Chondrocyte (in vitro differentiated cells): ENCODE measurements around the gene PLCB3. TPM values are rescaled to one million over a fixed set of nuclear protein-coding genes. Genes with fewer than 3 reads are reported as not detected.

ENCODE experiments used
- DNase-seq: peaks from one replicate; pipeline ENCODE4 v3.0.0; 2021; ENCODE audit warnings: mixed read lengths, low spot score
- H3K27ac Mint-ChIP-seq: one replicate; pipeline ENCODE4 v1.8.0; 2021; ENCODE audit warnings: mild to moderate bottlenecking, moderate library complexity, mixed read lengths; ENCODE audit not compliant: unreplicated experiment
- H3K27me3 Mint-ChIP-seq: 2 replicates; pipeline ENCODE4 v1.8.0; 2021; ENCODE audit warnings: low read depth, mixed read lengths
- H3K36me3 Mint-ChIP-seq: 2 replicates; pipeline ENCODE4 v1.8.0; 2021; ENCODE audit warnings: low read depth, mixed read lengths
- H3K4me1 Mint-ChIP-seq: 2 replicates; pipeline ENCODE4 v1.8.0; 2021; ENCODE audit warnings: low read depth, mild to moderate bottlenecking, mixed read lengths
- H3K4me3 Mint-ChIP-seq: one replicate; pipeline ENCODE4 v1.8.0; 2021; ENCODE audit warnings: mild to moderate bottlenecking, moderate library complexity, mixed read lengths; ENCODE audit not compliant: unreplicated experiment
- H3K9me3 Mint-ChIP-seq: 2 replicates; pipeline ENCODE4 v1.8.0; 2021; ENCODE audit warnings: low read depth, mixed read lengths
- total RNA-seq: library from RNA; stranded (reverse); gene quantifications from 3 replicates; pipeline ENCODE4 v1.2.1, GENCODE V29; 2021
- TF ChIP-seq, protein P1 (sequence below): fragments of 200-600 bp; sonication (generic); IDR thresholded peaks from 2 replicates; pipeline ENCODE4 v1.5.0; 2021; ENCODE audit warnings: antibody characterized with exemption, mild to moderate bottlenecking, moderate library complexity

The PLCB3 gene
- total RNA-seq, 1 donor from 2014 or later, result 47.2 TPM

DNA sequence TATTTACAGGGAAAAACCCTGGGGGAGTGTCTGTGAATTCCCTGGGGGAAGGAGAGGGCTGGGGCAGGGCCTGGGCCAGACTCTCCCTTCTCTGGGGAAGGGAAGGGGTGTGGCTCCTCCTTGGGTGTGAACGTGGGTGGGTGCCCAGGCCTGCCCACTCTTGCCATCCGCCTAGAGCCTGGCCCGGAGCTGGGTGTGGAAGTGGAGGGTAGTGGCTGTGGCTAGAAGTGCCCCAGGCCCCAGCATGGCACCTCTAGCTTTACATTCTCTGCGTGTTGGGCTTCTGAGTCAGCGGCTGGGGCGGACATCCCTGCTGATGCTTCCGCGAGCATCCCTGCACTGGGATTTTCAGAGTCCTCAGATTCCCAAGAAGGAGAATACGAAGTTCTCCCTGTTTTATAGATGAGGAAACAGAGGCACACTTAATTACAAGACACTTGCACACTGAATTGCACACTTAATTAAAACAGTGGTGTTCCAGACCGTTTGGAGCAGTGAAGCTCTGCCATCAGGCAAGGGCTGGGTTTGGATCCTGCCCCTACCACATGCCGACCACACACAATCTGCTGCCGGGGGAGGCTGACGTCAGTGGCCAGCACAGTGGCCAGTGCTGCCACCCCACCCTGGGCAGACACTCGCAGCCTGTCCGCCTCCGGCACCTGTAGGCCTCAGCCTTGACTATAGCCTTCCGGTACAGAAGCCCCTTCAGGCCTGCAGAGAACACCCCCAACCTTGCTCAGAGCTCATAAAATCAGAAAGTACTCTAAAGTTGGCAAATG is 25.5 kb downstream of the PLCB3 start:
- TF ChIP-seq, protein P1, sequence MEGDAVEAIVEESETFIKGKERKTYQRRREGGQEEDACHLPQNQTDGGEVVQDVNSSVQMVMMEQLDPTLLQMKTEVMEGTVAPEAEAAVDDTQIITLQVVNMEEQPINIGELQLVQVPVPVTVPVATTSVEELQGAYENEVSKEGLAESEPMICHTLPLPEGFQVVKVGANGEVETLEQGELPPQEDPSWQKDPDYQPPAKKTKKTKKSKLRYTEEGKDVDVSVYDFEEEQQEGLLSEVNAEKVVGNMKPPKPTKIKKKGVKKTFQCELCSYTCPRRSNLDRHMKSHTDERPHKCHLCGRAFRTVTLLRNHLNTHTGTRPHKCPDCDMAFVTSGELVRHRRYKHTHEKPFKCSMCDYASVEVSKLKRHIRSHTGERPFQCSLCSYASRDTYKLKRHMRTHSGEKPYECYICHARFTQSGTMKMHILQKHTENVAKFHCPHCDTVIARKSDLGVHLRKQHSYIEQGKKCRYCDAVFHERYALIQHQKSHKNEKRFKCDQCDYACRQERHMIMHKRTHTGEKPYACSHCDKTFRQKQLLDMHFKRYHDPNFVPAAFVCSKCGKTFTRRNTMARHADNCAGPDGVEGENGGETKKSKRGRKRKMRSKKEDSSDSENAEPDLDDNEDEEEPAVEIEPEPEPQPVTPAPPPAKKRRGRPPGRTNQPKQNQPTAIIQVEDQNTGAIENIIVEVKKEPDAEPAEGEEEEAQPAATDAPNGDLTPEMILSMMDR, result no peak
- peaks cover 11% of the 10 kb centered on the region for H3K36me3 Mint-ChIP-seq
- no peaks in the 10 kb centered on the region for H3K9me3 Mint-ChIP-seq
- peak overlapping the region; percentile 85 for H3K27ac Mint-ChIP-seq
- H3K4me1 Mint-ChIP-seq, result peaks cover 17% of the 10 kb centered on the region
- H3K4me3 Mint-ChIP-seq, result no peak overlapping the region
- peak; percentile 92 for DNase-seq
- H3K27me3 Mint-ChIP-seq, result no peaks in the 10 kb centered on the region

DNA sequence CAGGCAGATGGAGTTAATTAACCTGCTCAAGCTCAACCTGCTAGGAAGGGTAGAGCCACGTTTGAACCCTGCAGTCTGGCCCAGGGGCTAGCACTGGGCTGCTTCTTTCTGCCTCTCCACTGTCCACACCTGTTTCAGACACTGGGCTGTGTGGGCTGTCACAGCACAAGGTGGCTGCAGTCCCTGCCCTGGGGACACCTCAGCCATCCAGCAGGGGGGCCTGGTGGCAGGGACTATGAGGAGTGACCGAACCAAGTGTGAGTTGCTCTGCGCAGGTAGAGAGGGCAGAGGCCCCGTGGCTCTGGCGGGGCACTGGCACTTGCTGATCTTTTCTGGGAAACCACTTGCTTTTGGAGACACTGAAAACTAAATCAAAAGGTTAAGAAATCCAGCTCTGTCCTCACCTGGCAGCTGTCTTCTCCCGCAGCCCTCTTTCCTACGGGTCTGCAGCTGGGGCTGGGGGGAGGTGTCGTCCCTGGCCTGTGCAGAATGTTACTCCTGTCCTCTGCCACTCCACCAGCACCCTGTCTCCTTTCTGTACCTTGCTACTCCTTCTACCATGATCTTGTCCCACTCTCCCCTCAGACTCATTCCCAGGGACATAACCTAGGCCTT is 27.4 kb downstream of the PLCB3 start:
- Mint-ChIP-seq H3K27ac (no peak overlapping the region), H3K9me3 (no peaks in the 10 kb centered on the region), H3K27me3 (no peaks in the 10 kb centered on the region), H3K4me3 (no peak overlapping the region), H3K4me1 (peaks cover 18% of the 10 kb centered on the region), H3K36me3 (peaks cover 12% of the 10 kb centered on the region)
- peak; percentile 79 for DNase-seq
- TF ChIP-seq, protein P1, result no peak

DNA sequence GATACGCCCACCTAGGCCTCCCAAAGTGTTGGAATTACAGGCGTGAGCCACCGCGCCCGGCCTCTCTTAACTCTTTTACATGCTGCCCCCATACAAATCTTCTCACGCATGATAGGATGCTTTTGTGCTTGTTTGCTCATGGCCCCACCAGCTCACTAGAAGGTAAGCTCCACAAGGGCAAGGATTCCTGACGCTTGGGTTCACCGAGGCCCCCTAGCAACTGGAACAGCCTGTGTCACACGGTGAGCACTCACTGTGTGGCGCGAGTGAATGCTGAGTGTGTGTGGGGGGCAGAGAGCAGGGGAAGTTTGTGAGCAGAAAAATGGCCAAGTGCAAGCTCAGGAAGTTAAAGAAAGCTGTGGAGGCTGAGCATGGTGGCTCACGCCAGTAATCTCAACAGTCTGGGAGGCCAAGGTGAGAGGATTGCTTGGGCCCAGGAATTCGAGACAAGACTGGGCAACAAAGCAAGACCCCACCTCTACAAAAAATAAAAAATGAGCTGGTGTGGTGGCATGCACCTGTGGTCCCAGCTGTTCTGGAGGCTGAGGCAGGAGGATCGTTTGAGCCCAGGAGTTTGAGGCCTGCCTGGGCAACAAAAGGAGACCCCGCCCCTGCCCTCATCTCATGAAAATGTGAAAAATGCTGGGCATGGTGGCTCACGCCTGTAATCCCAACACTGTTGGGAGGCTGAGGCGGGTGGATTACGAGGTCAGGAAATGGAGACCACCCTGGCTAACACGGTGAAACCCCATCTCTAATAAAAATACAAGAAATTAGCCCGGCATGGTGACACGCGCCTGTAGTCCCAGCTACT is 30.8 kb downstream of the PLCB3 start:
- peak overlapping the region; percentile 5 for H3K27ac Mint-ChIP-seq
- H3K27me3 Mint-ChIP-seq, result no peaks in the 10 kb centered on the region
- H3K4me1 Mint-ChIP-seq, result peaks cover 26% of the 10 kb centered on the region
- no peaks in the 10 kb centered on the region for H3K9me3 Mint-ChIP-seq
- no peak overlapping the region for H3K4me3 Mint-ChIP-seq
- TF ChIP-seq, protein P1, result no peak
- H3K36me3 Mint-ChIP-seq, result peaks cover 12% of the 10 kb centered on the region
- DNase-seq, result no peak

DNA sequence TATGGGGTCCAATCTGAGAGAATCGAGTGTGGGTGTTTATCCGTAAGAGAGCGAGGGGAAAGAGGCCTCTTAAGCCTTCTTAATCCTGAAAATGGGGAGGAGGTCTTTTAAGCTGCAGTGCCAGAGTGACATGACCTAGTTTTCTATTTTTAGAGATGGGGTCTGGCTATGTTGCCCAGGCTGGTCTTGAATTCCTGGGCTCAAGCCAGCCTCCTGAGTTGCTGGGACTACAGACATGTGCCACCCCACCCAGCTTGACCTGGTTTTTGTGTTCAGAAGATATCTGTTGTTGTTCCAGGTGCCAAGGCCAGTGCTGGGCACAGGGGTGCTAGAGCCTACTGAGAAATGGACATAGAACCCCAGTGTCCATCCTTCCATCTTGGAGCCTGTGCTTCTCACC is 31.8 kb downstream of the PLCB3 start:
- peak overlapping the region; percentile 80 for H3K4me3 Mint-ChIP-seq
- no peaks in the 10 kb centered on the region for H3K9me3 Mint-ChIP-seq
- H3K36me3 Mint-ChIP-seq, result peaks cover 12% of the 10 kb centered on the region
- H3K27ac Mint-ChIP-seq, result peak overlapping the region; percentile 12
- no peak for DNase-seq
- TF ChIP-seq, protein P1, result no peak
- H3K27me3 Mint-ChIP-seq, result no peaks in the 10 kb centered on the region
- peaks cover 26% of the 10 kb centered on the region for H3K4me1 Mint-ChIP-seq
